Suprapubic skin (tissue), 4 donors: ENCODE measurements around the gene NCAPD2.

Source experiments
- POLR2A ChIP-seq, 2 donors: fragments of 450-650 bp; IDR thresholded peaks; one replicate each; pipeline ENCODE4 v1.6.1; 2017; ENCODE audit warnings: antibody characterized with exemption in 2 of 2, mild to moderate bottlenecking in 2 of 2, moderate library complexity in 2 of 2
- POLR2AphosphoS5 ChIP-seq, 3 donors: sonication (generic); formaldehyde crosslinking; IDR thresholded peaks; one replicate each; pipeline ENCODE4 v1.6.1; 2017; ENCODE audit warnings: antibody characterized with exemption in 3 of 3
- TF ChIP-seq, protein P1 (sequence below), 2 donors: fragments of 200-600 bp in 1 of 2; fragments of 450-650 bp in 1 of 2; sonication (generic) in 1 of 2; IDR thresholded peaks; one replicate each; pipeline ENCODE4 v1.5.1; 2016 to 2019; ENCODE audit warnings: antibody characterized with exemption in 2 of 2, mild to moderate bottlenecking in 1 of 2, moderate library complexity in 1 of 2

DNA sequence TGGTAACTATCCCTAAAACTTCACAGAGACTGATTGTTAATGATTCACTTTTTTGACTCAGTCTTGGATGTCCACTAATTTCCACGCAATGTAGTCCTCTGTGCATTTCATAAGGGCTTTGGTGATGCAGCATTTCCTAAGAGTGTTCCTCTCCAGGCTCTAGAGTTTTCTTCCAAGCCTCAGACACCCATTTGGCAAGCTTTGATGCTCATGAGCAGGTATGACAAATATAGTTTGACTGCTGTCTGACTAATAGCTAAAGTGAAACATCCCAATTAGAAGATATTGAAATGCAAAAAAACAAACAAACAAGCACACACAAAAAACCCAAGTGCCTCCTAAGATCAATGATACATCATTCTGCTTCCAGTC lies 21.9 kb upstream of the NCAPD2 start:
- TF ChIP-seq POLR2A (IDR thresholded peaks at IDR 0.05): no peak
- TF ChIP-seq, protein P1, sequence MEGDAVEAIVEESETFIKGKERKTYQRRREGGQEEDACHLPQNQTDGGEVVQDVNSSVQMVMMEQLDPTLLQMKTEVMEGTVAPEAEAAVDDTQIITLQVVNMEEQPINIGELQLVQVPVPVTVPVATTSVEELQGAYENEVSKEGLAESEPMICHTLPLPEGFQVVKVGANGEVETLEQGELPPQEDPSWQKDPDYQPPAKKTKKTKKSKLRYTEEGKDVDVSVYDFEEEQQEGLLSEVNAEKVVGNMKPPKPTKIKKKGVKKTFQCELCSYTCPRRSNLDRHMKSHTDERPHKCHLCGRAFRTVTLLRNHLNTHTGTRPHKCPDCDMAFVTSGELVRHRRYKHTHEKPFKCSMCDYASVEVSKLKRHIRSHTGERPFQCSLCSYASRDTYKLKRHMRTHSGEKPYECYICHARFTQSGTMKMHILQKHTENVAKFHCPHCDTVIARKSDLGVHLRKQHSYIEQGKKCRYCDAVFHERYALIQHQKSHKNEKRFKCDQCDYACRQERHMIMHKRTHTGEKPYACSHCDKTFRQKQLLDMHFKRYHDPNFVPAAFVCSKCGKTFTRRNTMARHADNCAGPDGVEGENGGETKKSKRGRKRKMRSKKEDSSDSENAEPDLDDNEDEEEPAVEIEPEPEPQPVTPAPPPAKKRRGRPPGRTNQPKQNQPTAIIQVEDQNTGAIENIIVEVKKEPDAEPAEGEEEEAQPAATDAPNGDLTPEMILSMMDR (IDR thresholded peaks at IDR 0.05): no peak
- TF ChIP-seq POLR2AphosphoS5 (IDR thresholded peaks at IDR 0.05): no peak
